Activated T-helper 17 cell treated with anti-CD3 and anti-CD28 coated beads, Interleukin-2, amount 50 U/mL, for 72 hours (primary cell): ENCODE measurements around the gene PNMA6A. TPM values are rescaled to one million over a fixed set of nuclear protein-coding genes. Genes with fewer than 3 reads are reported as not detected.
"Not testable (repeated sequence)": the region's sequence is repeated elsewhere in the genome, so short reads cannot be mapped to it uniquely, and the experiment has no call there.

Experiments
- ATAC-seq: fragments of 150-1000 bp; cut with Tn5 transposase; replicated peaks from 2 replicates; pipeline ENCODE4 v1.10.0; 2021; ENCODE audit warnings: mild to moderate bottlenecking, moderate library complexity
- H3K27ac Mint-ChIP-seq: one replicate; pipeline ENCODE4 v1.8.0; 2022; ENCODE audit warnings: mixed read lengths
- H3K27me3 Mint-ChIP-seq: one replicate; pipeline ENCODE4 v1.8.0; 2022; ENCODE audit warnings: mixed read lengths
- H3K36me3 Mint-ChIP-seq: one replicate; pipeline ENCODE4 v1.8.0; 2022; ENCODE audit warnings: low read depth, mild to moderate bottlenecking, mixed read lengths
- H3K4me1 Mint-ChIP-seq: one replicate; pipeline ENCODE4 v1.8.0; 2022; ENCODE audit warnings: mixed read lengths
- H3K4me3 Mint-ChIP-seq: one replicate; pipeline ENCODE4 v1.8.0; 2022; ENCODE audit warnings: mild to moderate bottlenecking, mixed read lengths
- H3K9me3 Mint-ChIP-seq: one replicate; pipeline ENCODE4 v1.8.0; 2022; ENCODE audit warnings: mixed read lengths
- total RNA-seq, 2 donors: library from RNA; stranded (reverse); gene quantifications; one replicate each; pipeline ENCODE4 v1.2.3, GENCODE V29; 2022

The PNMA6A gene
- under 1 TPM; 0.28 to 0.37 TPM for total RNA-seq

DNA sequence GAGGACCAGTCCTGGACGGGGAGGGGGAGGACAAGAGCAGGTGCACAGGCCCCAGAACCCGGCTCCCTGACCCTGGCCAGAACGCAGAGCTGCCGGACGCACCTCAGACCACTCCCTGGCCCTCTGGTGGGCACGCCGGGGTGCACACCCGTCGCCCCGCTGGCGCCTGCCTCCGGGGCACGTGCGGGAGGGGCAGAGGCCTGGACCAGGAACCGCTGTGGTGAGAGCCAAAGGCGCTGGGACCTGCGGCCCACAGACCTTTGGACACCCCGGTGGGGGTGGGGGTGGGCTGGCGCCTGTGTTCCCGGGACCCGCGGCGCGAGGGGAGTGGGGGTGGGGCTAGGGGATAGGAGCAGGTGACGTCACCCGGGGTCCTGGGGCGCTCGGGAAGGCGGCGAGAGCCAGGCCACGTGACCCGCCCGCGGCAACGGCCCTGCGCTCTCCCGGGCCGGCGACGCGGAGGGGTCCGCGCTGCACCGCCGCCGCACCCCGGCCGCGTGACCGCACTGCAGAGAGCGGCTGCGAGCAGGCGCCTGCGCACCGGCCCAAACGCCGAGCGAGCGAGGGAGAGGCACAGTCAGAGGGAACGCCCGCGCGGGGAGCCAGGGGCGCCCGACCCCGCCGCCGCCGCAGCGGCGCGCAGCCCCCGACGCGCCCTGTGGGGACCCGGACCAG is at the start of gene PNMA6A:
PNMA6A (plus strand) TSS at position 546 of the 675 bp plus-strand sequence. CDS start 609 bp downstream, outside the sequence.
- H3K36me3 Mint-ChIP-seq, H3K27me3 Mint-ChIP-seq, H3K4me3 Mint-ChIP-seq, H3K27ac Mint-ChIP-seq, H3K4me1 Mint-ChIP-seq, H3K9me3 Mint-ChIP-seq: not testable (repeated sequence)
- ATAC-seq: peak; percentile 72

DNA sequence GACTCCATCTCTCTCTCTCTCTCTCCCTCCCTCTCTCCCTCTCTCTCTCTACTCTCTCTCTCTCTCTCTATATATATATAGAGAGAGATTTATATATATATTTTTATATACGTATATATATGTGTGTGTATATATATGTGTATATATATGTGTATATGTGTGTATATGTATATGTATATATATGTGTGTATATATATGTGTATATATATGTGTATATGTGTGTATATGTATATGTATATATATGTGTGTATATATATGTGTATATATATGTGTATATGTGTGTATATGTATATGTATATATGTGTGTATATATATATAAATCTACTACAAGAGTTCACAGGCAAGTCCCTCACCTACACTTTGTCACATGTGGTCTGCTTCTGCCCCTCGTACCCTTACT is 45.8 kb upstream of the PNMA6A start:
- H3K4me3 Mint-ChIP-seq, ATAC-seq, H3K27me3 Mint-ChIP-seq, H3K4me1 Mint-ChIP-seq, H3K9me3 Mint-ChIP-seq, H3K27ac Mint-ChIP-seq, H3K36me3 Mint-ChIP-seq: not testable (repeated sequence)

DNA sequence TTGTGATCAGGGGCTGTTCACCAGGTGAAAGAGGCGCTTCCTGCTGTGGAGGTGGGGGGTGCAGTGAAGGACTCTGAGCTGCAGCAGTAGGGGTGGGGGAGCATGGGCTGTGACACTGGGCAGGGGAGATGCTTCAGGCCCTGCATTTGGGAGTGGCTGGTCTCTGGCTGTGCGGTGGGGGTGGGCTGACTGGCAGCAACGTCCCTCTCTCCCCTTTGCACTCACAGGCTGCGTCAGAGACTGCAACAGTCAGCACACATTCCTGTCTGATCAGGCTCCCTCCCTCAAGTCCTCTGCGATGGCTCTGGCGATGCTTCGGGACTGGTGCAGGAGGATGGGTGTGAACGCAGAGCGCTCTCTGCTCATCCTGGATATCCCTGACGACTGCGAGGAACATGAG is 43.8 kb upstream of the PNMA6A start:
- H3K27ac Mint-ChIP-seq, H3K4me1 Mint-ChIP-seq, H3K36me3 Mint-ChIP-seq, ATAC-seq, H3K27me3 Mint-ChIP-seq, H3K4me3 Mint-ChIP-seq, H3K9me3 Mint-ChIP-seq: not testable (repeated sequence)

DNA sequence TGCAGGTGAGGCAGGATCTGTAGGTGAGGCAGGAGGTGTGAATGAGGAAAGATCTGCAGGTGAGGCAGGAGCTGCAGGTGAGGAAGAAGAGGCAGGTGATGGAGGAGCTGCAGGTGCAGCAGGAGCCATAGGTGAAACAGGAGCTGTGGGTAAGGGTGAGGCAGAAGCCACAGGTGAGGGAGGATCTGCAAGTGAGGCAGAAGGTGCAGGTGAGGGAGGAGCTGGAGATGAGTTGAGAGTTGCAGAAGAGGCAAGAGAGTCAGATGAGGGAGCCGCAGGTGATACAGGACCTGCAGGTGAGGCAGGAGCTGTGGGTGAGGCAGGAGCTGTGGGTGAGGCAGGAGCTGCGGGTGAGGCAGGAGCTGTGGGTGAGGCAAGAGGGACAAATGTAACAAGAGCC is 43.1 kb upstream of the PNMA6A start:
- Mint-ChIP-seq H3K4me1 (no peaks in the 10 kb centered on the region), H3K27me3 (no peaks in the 10 kb centered on the region), H3K9me3 (no peaks in the 10 kb centered on the region), H3K27ac (peak overlapping the region; percentile 10), H3K36me3 (no peaks in the 10 kb centered on the region), H3K4me3 (no peak overlapping the region)
- no peak for ATAC-seq

DNA sequence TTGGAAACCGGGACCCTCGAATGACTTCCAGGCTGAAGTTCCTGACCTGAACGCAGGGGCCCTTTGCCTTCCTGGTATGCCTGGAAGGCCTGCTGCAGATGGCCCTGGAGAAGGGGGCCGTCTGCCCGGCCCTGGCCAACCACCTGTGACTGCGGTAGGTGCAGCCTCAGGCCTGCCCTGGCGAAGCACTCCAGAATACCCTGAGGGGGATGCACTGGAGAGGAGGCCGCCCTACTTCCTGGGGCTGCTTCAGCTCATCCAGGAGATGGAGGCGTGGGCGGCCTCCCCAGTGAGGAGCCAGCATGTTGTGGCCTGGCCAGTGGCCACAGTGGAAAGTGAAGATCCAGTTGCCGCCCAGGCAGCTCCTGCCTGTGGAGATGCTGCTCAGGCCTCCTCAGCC is 42.4 kb upstream of the PNMA6A start:
- no peaks in the 10 kb centered on the region for H3K9me3 Mint-ChIP-seq
- no peaks in the 10 kb centered on the region for H3K36me3 Mint-ChIP-seq
- H3K27ac Mint-ChIP-seq: no peak overlapping the region
- no peaks in the 10 kb centered on the region for H3K4me1 Mint-ChIP-seq
- no peak for ATAC-seq
- H3K4me3 Mint-ChIP-seq: no peak overlapping the region
- no peaks in the 10 kb centered on the region for H3K27me3 Mint-ChIP-seq

DNA sequence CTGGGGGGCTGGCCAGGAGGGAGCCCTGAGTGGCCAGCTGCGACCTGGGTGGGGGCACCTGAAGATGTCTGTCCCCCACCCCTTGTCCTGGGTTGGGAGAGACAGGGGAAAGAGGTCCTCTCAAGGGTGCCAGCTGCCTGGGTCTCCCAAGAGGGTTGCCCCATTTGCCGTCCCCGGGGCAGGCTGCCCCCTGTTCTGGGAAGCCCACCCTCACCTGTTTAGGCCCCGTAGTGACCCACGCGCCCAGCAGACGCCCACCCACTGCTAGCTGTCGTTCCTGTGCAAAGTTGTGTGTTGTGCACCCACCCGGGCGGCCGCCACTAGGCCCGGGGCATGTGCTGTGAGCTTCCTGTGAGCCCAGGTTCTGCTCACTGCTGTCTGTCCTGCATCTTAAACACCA is 41.5 kb upstream of the PNMA6A start:
- ATAC-seq: no peak
- no peak overlapping the region for H3K27ac Mint-ChIP-seq
- no peaks in the 10 kb centered on the region for H3K9me3 Mint-ChIP-seq
- H3K4me1 Mint-ChIP-seq: no peaks in the 10 kb centered on the region
- no peak overlapping the region for H3K4me3 Mint-ChIP-seq
- no peaks in the 10 kb centered on the region for H3K36me3 Mint-ChIP-seq
- H3K27me3 Mint-ChIP-seq: no peaks in the 10 kb centered on the region

DNA sequence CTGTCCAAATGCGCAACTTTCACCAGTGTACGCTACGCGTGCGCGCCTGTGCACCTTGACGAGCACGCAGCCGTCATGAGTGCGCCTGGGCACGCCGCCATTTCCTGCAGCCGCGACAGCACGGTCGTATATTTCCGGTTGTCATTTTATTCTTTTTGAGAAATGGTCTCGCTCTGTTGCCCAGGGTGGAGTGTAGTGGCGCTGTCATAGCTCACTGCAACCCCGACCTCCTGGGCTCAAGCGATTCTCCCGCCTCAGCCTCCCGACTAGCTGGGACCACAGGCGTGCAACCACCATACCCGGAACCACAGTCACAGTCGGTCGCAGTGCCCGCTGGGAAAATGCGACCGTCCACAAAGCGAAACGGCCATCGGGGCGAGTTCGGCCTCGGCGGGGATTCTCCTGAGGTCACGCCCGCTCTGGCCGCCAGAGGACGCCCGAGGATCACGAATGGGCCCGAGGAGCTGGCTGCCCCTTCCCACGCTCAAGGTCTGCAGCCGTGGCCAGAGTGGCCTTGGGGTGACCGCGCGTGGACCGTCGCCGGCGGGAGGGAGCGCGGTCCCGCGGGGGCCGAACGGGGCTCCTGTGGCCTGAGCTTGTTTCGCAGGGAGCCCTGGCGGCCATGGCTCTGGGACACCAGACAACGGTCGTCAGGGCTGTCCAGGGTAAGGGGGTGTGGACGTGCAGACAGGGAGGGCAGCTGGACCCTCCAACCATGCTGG is 39.7 kb upstream of the PNMA6A start:
- Mint-ChIP-seq H3K36me3 (no peaks in the 10 kb centered on the region), H3K9me3 (no peaks in the 10 kb centered on the region), H3K27ac (peak overlapping the region; percentile 94), H3K4me3 (peak overlapping the region; percentile 78), H3K27me3 (no peaks in the 10 kb centered on the region), H3K4me1 (no peaks in the 10 kb centered on the region)
- peak; percentile 81 for ATAC-seq

DNA sequence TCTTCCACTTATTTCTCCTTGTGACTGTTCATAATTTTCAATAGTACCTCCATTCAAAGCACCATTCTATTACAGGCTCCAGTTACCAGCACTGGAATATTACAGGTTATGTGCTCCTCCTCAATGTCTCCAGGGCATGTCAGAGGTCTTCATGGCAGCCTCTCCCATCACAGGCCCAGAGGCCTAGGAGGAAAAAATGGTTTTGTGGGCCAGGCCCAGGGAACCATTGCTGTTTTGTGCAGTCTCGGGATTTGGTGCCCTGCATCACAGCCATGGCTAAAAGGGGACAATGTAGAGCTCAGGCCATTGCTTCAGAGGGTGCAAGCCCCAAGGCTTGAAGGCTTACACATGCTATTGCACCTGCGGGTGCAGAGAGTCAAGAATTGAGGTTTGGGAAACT is 23.2 kb upstream of the PNMA6A start:
- Mint-ChIP-seq H3K27ac (no peak overlapping the region), H3K27me3 (no peaks in the 10 kb centered on the region), H3K4me3 (no peak overlapping the region), H3K36me3 (peaks cover 8% of the 10 kb centered on the region), H3K4me1 (no peaks in the 10 kb centered on the region), H3K9me3 (no peaks in the 10 kb centered on the region)
- ATAC-seq: no peak

DNA sequence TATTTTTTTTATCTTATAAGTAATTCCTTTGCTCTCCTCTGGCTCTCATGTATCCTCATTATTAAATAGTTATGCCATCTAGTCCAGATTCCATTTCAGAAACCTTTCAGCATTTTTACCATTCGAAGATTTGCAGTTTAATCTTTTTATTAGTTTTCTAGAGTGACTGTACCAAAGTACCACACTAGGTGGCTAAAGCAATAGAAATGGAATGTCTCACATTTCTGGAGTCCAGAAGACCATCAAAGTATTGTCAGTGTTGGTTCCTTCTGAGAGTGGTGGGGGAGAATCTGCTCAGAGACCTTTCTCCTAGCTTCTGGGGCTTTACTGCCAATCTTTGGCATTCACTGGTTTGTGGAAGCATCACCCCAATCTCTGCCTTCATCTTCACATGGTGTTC is 19.7 kb upstream of the PNMA6A start:
- ATAC-seq: no peak
- Mint-ChIP-seq H3K9me3 (no peaks in the 10 kb centered on the region), H3K27ac (no peak overlapping the region), H3K4me1 (no peaks in the 10 kb centered on the region), H3K27me3 (no peaks in the 10 kb centered on the region), H3K36me3 (peaks cover 8% of the 10 kb centered on the region), H3K4me3 (no peak overlapping the region)

DNA sequence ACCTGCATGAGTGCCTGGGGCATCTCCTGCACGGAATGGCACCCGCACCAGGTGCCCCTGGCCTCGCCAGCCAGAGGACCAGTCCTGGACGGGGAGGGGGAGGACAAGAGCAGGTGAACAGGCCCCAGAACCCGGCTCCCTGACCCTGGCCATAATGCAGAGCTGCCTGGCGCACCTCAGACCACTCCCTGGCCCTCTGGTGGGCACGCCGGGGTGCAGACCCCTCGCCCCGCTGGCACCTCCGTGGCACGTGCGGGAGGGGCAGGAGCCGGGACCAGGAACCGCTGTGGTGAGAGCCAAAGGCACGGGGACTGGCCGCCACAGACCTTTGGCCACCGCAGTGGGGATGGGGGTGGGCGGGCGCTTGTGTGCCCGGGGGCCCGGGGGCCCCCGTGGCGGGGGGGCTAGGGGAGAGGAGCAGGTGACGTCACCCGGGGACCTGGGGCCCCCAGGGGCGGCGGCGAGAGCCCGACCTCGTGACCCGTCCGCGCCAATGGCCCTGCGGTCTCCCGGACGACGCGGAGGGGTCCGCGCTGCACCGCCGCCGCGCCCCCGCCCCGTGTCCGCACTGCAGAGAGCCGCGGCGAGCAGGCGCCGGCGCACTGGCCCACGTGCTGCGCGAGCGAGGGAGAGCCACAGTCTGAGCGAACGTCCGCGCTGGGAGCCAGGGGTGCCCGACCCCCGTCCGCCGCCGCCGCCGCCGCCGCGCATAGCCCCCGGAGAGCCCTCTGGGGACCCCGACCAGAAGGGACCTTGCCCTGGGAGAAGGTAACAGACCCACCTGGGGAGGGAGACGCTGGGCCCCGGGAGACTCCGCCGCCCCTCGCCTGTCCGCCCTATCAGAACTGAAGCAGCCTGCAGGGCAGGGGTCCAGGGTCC is 16.1 kb upstream of the PNMA6A start, which contains the start of gene PNMA3:
PNMA3 (plus strand) TSS at position 600 of the 879 bp plus-strand sequence. CDS start 586 bp downstream, outside the sequence.
- Mint-ChIP-seq H3K27me3 (no peaks in the 10 kb centered on the region), H3K4me1 (no peaks in the 10 kb centered on the region), H3K9me3 (no peaks in the 10 kb centered on the region), H3K36me3 (no peaks in the 10 kb centered on the region), H3K4me3 (no peak within 1 kb of the TSS), H3K27ac (no peak within 1 kb of the TSS)
- ATAC-seq: no peak

DNA sequence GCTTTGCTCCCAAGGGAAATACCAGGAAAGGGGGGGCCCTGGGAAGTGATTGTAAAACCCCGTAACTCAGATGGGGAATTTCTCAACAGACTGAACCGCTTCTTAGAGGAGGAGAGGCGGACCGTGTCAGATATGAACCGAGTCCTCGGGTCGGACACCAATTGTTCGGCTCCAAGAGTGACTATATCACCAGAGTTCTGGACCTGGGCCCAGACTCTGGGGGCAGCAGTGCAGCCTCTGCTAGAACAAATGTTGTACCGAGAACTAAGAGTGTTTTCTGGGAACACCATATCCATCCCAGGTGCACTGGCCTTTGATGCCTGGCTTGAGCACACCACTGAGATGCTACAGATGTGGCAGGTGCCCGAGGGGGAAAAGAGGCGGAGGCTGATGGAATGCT is 15.0 kb upstream of the PNMA6A start:
- Mint-ChIP-seq H3K36me3 (no peaks in the 10 kb centered on the region), H3K9me3 (no peaks in the 10 kb centered on the region), H3K4me3 (no peak overlapping the region), H3K27me3 (no peaks in the 10 kb centered on the region), H3K4me1 (no peaks in the 10 kb centered on the region), H3K27ac (no peak overlapping the region)
- ATAC-seq: no peak

DNA sequence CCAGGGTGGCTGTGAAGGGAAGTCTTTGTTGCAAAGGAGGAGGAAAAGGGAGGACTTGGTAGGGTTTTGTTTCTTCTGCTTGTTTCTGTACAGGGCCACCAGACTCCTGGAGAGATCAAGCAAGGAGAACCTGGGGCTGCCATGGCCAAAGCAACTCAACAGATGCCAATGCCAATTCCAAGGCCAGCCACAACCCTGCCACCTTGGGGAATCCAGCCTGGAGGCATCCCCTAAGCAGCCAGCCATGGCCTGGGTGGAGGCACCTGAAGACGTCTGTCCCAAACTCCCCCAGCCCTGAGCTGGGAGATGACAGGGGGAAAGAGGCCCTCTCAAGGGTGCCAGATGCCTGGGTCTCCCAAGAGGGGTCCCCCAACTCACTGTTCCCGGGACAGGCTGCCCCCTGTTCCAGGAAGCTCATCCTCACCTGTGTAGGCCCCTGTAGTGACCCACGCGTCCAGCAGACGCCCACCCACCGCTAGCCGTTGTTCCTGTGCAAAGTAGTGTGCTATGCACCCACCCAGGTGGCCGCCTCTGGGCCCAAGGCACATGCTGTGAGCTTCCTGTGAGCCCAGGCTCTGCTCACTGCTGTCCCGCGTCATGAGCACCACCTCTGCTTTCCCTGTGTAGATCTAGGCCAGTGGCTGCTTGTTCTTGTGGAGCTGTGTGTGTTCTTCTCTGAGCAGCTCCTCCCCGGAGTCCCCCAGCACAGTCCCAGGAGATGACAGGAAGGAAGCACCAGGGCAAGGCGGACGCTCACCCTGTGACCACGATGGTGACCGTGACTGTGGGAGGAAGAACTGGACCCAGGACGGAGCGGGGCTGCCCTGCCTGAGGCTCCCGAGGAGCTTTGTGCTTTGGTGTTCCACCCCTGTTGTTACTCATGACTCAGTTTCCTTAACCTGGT is 12.8 kb upstream of the PNMA6A start:
- H3K4me1 Mint-ChIP-seq: no peaks in the 10 kb centered on the region
- no peaks in the 10 kb centered on the region for H3K27me3 Mint-ChIP-seq
- ATAC-seq: no peak
- H3K4me3 Mint-ChIP-seq: no peak overlapping the region
- H3K36me3 Mint-ChIP-seq: no peaks in the 10 kb centered on the region
- no peaks in the 10 kb centered on the region for H3K9me3 Mint-ChIP-seq
- no peak overlapping the region for H3K27ac Mint-ChIP-seq

DNA sequence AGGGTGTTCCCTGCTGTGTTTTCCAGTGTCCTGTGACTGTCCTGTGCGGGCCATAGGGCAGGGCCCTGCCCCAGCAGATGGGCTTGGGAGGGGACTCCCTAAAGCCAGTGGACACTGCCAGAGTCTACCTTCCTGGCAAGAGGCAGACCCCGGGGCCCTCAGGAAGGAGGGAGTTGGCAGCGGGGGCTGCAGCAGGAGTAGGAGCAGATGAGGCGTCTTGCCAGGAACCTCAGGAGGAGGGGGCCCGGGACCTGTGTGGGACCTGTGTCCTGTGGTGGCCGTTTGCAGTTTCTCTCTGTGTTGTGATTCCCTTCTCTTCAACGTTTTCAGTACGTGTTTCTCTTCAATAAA is 12.2 kb upstream of the PNMA6A start:
- Mint-ChIP-seq H3K27me3 (no peaks in the 10 kb centered on the region), H3K9me3 (no peaks in the 10 kb centered on the region), H3K4me1 (no peaks in the 10 kb centered on the region), H3K36me3 (no peaks in the 10 kb centered on the region), H3K27ac (no peak overlapping the region), H3K4me3 (no peak overlapping the region)
- ATAC-seq: no peak

DNA sequence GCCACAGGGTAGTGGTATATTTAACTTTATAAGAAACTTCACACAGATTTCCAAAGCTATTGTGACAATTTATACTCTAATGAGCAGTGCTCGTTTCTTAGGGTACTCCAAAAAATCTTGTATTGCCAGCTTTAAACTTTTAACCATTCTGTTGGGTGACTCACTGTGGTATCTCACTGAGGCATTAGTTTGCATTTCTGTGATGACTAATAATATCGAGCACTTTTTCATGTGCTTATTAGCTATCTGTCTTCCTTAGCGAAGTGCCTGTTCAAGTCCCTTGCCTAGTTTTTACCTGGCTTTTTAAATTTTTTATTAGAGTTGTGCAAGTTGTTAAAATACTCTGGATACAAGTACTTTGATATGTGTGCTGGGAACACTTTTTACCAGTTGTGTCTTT is 10.5 kb upstream of the PNMA6A start:
- H3K4me1 Mint-ChIP-seq: no peaks in the 10 kb centered on the region
- H3K9me3 Mint-ChIP-seq: no peaks in the 10 kb centered on the region
- H3K27me3 Mint-ChIP-seq: no peaks in the 10 kb centered on the region
- peak; percentile 52 for ATAC-seq
- H3K36me3 Mint-ChIP-seq: no peaks in the 10 kb centered on the region
- H3K27ac Mint-ChIP-seq: no peak overlapping the region
- no peak overlapping the region for H3K4me3 Mint-ChIP-seq
